ENCODE measurements around the gene RNF207.

Gene RNF207

DNA sequence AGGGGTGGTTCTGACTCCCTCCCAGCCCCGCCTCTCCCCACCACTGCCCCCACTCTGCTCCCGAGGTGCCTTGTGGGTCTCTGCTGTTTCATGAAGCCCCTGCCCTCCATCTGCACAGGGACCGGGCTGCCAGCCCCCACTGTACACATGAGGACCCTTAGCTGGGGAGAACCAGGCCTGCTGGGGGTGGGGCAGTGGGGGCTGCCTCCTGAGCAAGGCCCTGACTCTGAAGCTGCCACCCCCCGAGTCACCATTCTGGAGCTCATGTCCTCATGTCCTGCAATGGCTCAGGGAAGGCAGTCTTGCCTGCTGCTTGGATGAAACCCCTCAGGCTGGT lies 46.4 kb downstream of the RNF207 start:
- FAIRE-seq, result no peak

DNA sequence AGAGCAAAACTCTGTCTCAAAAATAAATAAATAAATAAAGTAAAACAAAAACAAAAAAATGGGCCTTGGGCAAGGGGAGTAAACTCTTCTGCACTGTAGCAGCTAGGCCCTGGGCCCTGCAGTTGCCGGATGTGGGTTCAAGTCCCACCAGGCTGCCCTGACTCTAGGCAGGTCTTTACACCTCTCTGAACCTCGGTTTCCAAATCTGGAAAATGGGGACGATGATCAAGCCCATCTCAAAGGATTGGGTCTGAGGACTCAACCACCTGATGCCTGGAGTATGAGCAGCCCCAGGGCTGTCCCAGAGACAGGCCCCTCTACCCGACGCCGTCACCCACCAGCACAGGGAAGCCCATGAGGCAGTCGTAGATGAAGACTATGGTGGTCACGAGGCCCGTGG lies 47.5 kb downstream of the RNF207 start:
- FAIRE-seq, result no peak

DNA sequence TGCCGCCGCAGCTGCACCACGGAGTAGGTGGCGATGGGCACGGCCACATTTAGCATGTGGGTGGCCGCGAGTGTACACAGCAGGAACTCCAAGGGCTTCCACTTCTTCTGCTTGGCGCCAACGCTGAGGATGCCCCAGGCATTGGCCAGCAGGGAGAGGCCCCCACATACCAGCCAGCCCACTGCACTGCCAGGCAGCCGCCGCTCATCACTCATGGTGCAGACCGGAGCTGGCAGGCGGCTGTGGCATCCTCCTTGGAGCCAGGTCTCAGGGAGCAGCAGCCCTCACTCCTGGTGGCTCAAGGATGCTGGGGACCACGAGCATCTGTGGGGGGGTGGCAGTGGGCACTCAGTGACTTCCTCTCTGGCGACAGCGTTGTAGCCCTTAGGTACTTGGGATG lies 48.8 kb downstream of the RNF207 start:
- no peak for FAIRE-seq

DNA sequence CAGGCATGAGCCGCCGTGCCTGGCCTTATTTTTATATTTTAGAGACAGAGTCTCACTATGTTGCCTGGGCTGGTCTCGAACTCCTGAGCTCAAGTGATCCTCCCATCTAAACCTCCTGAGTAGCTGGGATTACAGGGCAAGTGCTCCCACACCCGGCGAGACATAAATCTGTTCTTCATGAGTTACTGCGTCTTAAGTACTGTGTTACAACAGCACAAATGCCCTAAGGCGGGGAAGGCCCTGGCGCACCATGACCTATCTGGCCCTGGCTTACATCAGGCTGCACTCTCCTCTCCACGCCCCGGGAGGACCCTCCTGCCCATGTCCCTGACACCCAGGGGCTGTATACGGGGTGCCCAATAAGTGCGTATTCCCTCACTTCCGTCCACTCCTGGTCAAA lies 50.7 kb downstream of the RNF207 start:
- no peak for FAIRE-seq

DNA sequence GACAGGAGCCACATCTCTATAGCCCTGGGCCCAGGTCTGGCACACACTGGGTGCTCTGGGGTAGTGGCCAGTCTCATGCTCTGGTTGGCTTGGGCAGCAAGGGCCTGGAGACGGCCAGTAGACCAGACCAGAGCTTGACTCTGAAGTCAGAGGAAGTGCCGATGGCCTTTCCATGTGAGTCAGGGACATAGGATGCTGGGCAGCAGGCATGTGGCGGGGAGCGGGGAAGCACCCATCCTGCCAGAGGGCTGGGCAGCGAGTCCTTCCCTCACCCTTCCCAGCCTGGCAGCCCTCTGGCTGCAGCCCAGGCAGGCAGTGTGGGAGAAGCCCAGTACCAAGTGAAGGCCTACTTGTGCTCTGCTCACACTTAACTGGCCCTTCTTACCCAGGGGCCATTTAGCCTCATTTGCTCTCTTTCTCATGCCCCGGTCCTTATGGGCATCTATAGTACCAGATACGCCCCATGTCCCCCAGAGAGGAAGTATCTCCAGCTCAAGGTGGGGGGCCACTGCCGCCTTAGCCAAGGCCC lies 51.7 kb downstream of the RNF207 start:
- no peak for FAIRE-seq

DNA sequence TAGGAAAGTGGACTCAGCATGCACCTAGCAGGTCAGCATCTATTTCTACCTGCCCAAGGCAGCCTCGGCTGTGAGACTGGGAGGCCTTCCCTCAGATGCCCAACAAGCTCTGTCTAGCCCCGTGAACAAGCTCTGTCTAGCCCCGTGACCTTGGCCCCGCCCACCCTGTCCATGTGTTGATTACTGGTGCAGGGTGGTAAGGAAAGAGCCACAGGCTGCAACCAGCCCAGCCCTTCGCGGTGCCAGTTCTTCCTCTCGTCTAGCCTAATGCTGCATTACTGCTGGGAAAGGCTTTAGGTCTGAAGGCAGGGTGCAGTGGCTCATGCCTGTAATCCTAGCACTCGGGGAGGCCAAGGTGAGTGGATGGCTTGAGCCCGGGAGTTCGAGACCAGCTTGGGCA lies 52.8 kb downstream of the RNF207 start:
- no peak for FAIRE-seq

DNA sequence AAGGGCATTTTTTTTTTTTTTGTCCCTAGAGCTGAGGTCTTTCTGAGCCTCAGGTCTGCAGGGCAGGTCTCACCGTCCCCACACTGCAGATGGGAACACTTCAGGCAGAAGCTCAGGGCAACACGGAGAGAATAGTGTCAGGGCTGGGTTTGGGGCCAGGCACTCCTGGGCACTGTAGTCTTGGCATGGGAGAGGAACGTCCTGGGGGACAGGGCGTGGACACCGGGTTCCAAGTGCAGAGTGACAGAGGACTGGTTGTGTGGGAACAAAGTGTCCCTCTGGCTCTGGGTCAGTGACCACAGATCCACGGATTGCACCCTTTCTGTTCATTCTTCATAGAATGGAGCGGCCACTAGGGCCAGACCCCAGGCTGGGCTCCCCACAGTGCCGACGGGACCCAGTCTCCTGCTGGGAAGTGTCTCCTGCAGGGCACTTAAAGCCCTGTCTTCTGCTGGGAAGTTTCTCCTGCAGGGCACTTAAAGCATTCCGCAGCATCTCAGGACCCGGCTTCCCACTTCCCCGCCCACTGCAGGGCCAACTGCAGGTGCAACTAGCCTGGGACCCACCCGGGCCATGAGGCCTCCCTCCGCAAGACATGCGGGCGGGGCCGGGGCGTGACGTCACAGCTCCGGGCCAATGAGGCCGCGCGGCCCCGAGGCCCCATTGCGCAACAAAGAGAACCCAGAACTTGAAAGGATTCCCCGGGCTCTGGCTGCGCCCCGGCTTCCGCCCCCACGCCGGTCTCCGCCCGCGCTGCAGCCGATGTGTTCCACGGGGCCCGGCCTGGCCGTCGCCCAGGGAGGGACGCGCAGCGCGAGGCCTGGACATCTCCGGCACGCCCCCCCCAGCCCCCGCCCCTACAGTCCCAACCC lies 53.8 kb downstream of the RNF207 start:
- FAIRE-seq, result no peak

DNA sequence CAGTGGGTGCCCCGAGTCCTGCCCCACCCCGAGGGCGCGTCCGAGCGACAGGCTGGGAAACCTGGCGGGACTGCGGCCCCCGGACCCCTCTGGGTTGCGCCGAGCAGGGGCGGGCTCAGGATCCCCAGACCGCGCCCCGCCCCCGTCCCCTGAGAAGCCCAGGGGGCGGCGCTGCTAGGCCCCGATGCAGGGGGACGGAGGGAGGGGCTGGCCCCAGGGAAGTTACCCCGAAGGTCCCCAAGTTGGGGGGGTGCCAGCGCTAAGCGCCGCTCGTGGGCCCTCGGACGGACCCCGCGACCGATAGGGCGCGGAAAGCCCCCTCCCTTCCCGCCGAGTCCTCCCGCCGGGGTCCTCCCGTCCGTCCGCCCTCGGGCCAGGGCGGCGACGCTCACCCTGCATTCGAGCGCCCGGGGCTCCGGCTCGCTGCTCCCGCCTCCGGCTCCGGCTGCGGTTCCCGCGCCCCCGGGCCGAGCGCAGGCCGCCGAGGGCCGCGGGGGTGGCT lies 54.6 kb downstream of the RNF207 start:
- FAIRE-seq, result no peak

DNA sequence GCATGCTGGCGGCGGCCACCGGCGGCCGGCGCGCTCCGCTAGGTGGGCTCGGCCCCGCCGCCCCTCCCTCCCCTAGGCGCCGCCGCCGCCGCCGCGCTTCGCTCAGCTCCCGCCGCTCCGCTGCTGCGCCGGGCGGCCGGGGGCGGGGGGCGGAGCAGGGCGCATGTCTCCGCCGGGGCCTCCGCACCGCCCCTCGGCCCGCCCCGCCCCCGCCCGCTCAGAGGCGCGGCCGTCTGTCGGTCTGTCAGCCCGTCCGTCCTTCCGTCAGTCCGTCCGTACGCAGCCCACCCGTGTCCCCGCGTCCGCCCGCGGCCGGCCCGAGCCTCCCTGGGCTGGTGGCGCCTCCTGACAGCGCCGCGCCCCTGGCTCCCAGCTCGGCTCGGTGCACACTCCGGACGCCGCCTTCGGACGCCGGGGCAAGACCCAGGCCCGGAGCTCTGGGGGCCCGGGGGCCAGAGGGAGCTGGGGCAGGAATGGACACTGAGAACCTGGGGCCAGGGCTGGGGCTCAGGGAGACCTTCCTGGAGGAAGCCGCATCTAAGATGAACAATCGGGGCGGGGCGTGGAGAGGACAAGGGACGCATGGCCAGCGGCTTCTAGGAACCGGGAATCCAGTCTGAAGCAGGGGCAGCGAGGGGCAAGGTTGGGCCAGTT lies 55.2 kb downstream of the RNF207 start, which contains the start of gene GPR153:
GPR153 (minus strand) TSS at position 138 of the 654 bp plus-strand sequence. CDS start 6,193 bp downstream, outside the sequence.
- FAIRE-seq, result no peak

DNA sequence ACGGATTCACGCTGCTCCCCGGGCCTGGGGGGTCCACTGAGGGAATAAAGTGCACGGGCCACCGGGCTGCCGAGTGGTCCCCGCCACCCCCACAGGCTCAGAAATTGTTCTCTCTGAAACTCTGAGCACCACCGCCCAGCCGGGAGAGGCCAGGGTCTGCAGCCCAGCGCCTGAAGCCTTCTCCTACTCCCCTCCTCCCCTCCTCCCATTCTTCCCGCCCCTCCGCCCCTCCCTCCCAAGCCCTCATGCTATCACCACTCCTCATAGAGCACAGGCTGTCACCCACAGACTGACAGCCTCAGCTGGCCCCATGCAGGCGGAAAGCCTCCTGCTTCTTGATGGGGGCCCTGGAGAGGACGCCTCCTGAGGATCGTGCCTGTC lies 55.7 kb downstream of the RNF207 start:
- no peak for FAIRE-seq

DNA sequence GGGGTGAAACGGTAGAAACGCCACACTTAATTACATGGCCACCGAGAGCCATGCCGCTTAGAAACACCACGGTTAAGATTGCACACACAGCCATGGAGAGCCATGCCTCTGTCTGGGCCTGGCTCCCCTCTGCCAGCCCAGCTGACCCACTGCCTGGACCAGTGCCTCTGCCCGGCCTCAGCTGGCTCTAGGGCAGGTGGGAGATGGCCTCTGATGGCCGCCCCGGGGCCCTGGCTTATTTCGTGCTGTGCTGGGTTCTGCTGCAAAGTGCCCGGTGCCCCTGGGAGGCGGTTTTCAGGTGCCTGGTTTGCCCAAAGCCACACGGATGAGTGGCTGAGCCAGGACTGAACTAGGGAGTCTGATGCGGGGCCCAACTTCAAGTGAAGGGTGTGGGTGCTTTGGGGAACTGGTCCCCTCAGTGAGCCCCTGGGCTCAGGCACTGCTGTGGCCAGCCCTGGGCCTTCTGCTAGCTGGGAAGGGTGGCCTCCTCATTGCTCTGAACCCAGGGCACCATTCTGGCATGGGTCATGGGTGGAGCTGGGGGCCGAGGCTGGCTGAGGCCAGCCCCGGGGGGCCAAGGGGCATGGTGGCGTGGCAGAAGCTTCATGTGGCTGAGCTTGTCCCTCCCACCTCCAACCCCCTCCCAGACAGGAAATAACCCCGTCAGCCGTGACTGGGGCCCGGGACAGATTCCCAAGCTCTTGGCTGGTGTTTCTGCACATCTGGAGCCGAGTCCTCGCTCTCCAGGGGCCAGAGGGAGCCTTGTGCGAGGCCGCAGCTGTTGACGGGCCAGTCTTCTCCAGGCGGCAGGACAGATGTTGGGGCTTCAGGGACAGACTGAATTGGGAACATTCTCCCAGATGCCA lies 56.9 kb downstream of the RNF207 start:
- FAIRE-seq, result no peak

DNA sequence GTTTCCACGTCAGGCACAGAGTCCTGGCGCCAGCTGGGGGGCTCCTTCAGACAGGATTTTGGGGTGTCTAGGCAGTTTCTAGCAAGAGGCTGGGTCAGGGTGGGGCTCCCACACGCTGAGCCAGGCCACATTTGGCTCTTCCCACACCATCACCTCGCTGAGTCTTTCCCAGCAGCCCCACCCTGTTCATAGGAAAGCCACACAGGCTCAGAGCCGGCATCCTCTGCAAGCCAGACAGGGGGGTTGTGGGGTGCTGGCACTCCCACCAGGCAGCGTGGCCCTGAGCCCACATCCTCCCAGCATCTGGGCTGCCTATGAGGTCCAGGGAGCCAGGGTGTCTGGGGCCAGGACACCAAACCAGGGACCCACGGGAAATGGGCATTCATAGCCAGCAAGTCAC lies 57.8 kb downstream of the RNF207 start:
- no peak for FAIRE-seq

DNA sequence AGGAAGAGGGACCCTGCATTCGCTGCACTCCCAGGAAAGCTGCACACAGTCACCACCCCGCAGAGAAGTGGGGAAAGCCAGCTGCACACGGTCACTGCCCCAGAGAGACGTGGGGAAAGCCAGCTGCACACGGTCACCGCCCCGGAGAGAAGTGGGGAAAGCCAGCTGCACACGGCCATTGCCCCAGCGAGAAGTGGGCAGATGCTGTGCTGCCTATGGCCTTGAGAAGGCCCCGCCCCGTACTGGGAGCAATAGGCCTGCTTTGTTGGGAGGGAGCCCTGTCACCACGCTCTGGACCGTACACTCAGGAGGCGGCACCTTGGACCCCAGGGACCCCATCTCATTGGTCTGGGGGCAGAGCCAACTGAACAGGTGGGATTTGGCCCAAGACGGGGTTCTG lies 59.2 kb downstream of the RNF207 start:
- FAIRE-seq, result no peak

DNA sequence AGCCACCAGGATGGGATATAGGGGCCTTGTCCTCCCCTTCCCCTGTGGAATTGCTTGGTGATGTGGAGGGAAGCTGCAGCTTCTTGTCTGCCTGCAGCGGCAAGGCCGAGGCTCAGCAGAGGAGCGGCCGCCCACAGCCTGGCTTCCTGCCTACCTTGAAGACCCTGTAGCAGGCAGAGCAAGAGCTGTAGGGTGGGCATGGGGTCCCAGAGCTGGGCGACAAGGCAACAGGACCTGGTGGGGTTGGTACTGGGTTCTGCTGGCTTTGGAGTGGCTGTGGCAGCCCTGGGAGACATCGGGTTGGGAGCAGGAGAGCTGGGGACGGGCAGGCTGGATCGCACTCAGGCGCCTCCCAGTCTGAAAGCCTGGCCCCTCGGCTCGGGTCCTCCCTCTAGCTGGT lies 60.7 kb downstream of the RNF207 start:
- no peak for FAIRE-seq

DNA sequence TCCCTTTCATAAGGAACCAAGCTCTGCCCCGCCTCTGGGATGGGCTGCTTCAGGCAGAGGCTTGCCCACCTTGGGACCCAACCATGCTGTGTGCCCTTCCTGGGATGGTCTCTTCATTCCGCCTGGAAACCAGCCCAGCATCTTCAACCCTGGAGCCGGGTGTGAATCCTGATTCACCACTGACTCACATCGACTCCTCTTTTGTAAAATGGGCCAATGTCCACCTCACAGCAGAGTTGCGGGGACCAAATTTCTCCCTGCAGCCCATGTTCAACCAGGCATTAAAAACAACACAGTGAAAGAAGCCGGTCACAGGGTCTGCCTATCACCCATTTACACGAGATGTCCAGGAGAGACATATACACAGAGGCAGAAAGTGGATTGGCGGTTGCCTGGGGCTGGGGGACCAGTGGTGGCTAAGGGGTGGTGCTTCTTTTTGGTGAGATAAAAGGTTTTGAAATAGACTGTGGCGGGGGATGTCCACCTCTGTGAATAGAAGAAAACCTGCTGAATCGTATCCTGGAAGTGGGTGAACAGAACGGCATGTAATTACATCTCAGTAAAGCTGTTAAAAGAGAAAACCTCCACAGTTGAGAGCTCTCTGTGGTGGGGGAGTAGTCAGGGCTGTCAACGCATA lies 61.9 kb downstream of the RNF207 start:
- no peak for FAIRE-seq

DNA sequence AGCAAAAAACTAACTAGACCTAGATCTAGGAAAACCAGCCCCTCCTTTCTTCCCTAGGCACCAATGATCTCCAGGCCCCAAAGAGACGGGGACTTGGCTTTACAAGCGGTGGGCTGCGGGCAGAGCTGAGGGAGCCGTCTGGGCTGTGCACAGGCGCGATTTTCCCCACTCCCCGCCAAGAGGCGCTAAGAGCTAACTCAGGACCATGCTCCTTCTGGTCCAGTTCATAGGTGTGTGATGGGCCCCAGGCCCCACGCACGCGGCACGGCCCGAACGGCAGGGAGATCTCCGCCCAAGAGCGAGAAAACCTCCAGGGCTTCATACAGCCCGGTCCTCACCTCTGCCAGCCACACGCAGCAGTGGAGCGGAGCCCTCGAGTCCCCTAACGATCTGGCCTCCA lies 62.5 kb downstream of the RNF207 start:
- FAIRE-seq, result no peak

DNA sequence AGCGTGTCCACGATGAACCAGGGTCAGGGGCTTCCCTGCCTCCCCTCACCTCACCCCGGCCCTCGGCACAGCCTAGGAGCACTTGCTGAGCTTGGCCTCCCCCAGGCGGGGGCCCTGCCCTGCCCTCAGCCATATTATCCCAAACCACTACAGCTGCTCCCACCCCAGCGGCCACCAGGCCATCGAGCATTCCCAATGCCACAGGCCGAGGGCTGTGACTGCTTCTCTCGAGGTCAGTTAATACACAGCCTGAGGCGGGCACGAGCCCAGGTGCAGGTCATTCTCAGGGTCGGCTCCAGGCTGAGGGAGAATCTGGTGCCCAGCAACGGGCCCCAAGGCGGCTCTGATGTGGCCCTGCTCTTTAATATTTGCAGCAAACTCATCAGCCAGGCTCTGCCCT lies 63.4 kb downstream of the RNF207 start:
- FAIRE-seq, result no peak

DNA sequence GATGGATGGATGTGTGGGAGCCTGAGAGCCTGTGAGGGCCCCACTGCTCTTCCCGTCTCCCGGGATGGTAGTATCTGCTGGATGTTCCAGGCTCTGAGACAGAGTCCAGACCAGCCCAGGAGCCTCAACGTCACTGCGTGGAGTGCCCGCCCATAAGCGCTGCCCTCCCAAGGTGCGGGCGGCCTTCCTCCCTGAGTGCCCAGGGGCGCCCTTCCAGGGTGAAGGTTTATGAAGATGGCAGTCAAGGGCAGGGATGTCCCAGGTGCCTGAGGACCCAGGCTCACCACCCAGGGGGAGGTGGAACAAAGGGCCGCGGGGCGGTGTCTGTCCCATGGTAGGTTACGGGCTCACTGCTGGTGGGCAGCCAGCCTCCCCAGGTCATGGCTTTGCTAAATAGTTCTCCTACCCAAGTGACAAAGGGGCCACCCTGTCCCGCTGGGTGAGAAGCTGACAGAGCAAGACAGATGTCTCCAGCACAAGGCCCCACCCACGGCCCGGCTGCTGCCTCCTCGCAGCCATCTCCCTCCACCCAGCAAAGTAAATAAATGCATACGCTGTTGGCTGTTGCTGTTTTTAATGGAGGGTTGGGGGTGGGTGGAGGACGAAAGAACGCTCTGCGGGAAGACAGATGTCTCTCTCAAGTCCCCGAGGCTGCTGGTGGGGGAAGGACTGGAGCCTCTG lies 63.9 kb downstream of the RNF207 start:
- FAIRE-seq, result no peak

DNA sequence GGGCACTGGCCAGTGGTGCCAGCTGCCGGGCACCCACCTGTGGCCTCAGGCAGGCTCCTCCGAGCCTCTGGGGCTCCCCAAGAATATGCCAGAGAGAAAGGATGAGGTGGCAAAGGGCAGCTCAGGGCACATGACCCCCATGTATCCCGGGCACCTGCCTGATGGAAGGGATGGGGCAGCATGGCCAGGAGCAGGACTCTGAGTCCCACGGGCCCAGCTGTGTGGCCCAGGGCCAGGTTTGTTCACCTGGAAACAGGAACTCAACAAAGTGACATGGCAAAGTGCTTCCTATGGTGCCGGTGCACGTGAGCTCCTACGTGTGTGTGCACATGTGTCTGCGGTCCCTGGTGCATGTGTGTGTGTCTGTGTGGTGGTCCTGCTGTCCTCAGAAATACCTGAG lies 64.5 kb downstream of the RNF207 start:
- no peak for FAIRE-seq

Measured in A204.1 (cell line).